Measurements from ENCODE around the gene PAFAH2.

DNA sequence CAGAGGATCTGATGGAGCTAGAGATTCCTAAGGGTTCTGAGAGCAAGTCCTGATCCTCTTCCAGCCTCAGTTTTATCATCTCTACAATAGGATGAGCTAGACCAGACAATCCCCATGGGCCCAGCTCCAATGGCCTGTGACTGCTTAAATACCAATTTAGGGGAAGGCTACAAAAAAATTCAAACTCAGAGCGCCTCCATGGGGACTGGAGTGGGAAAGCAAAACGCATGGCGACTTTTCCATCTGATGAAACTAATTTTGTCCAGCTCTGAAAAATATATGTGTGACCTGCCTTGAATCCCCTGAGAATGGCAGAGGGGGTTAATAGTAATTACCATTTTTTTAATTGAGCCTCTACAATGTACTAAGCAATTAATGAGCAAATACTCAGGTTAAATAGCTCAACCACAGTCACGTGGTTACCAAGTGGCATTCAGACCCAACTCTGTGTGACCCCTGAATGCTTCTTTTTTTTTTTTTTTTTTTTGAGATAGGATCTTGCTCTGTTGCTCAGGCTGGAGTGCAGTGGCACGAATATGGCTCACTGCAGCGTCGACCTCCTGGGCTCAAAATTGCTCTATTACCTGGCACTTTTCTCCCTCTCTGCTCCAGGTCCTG, 32.1 kb upstream of the PAFAH2 start:
- TF ChIP-seq, protein P1, sequence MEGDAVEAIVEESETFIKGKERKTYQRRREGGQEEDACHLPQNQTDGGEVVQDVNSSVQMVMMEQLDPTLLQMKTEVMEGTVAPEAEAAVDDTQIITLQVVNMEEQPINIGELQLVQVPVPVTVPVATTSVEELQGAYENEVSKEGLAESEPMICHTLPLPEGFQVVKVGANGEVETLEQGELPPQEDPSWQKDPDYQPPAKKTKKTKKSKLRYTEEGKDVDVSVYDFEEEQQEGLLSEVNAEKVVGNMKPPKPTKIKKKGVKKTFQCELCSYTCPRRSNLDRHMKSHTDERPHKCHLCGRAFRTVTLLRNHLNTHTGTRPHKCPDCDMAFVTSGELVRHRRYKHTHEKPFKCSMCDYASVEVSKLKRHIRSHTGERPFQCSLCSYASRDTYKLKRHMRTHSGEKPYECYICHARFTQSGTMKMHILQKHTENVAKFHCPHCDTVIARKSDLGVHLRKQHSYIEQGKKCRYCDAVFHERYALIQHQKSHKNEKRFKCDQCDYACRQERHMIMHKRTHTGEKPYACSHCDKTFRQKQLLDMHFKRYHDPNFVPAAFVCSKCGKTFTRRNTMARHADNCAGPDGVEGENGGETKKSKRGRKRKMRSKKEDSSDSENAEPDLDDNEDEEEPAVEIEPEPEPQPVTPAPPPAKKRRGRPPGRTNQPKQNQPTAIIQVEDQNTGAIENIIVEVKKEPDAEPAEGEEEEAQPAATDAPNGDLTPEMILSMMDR (IDR thresholded peaks at IDR 0.05) = no peak
- no peak for TF ChIP-seq POLR2A (IDR thresholded peaks at IDR 0.05)

All from upper lobe of left lung (tissue), 4 donors.